HCT116 (cell line): Measurements from ENCODE around the gene LACRT. TPM values are rescaled to one million over a fixed set of nuclear protein-coding genes. Genes with fewer than 3 reads are reported as not detected.

Source experiments
- ATAC-seq: fragments of 200-7000 bp; cut with Tn5 transposase; 2 replicates; pipeline ENCODE4 v1.9.1; 2020; ENCODE audit warnings: mild to moderate bottlenecking, moderate library complexity
- BruUV-seq: library from RNA; stranded (reverse); fragments of 400-500 nt; replicated peaks from 2 replicates; lab custom pipeline; 2021; lab: Mats Ljungman, UMichigan
- CTCF ChIA-PET: fragments of 300-600 bp; sonication (Branson Sonifier 250); formaldehyde crosslinking; loops from one replicate; lab custom pipeline; 2021; ENCODE audit warnings: antibody characterized with exemption; lab: Charles Lee
- POLR2A ChIA-PET: fragments of 300-600, 350-600 bp; sonication (Branson Sonifier 250); formaldehyde crosslinking; loops from one replicate; lab custom pipeline; 2021; ENCODE audit warnings: antibody characterized with exemption; lab: Charles Lee
- RAD21 ChIA-PET, 2 experiments: fragments of 300-600 bp; sonication (Branson Sonifier 250); formaldehyde crosslinking; loops; one replicate each; lab custom pipeline; 2023; ENCODE audit warnings: low total read pairs in 2 of 2; ENCODE audit not compliant: uncharacterized antibody in 2 of 2, unreplicated experiment in 2 of 2, low non-redundant PET in 1 of 2; lab: Charles Lee
- DNase-seq: peaks from one replicate; pipeline ENCODE4 v3.0.0-alpha.2; 2010; ENCODE audit warnings: low read depth, low spot score
- H2AFZ ChIP-seq: fragments of 200-600 bp; shearing (Covaris generic), sonication (generic); 2 replicates; pipeline ENCODE4 v1.6.1; 2017; ENCODE audit warnings: low read depth, mixed run types, mixed read lengths, antibody characterized with exemption, low read length; ENCODE audit not compliant: poor library complexity, severe bottlenecking
- H3K27ac ChIP-seq: 2 replicates; pipeline ENCODE4 v1.5.1; 2012; ENCODE audit warnings: low read depth, low read length
- H3K27me3 ChIP-seq: fragments of 200-600 bp; sonication (generic); 2 replicates; pipeline ENCODE4 v1.6.1; 2016; ENCODE audit warnings: mixed run types, low read length, mixed read lengths; ENCODE audit not compliant: insufficient read depth
- H3K36me3 ChIP-seq, 2 experiments: fragments of 200-500 bp in 1 of 2; fragments of 200-600 bp in 1 of 2; sonication (Bioruptor generic) in 1 of 2; sonication (generic) in 1 of 2; 2 replicates each; pipeline versions ENCODE4 v1.5.1 to v1.6.1; 2014 to 2016; ENCODE audit warnings: low read length in 2 of 2, inconsistent platforms in 1 of 2, mixed read lengths in 1 of 2, mixed run types in 1 of 2; ENCODE audit not compliant: insufficient read depth in 2 of 2, control insufficient read depth in 1 of 2
- H3K4me1 ChIP-seq, 2 experiments: fragments of 200-600 bp in 1 of 2; sonication (generic) in 1 of 2; 2 replicates each; pipeline versions ENCODE4 v1.5.1 to v1.6.1; 2012 to 2017; ENCODE audit warnings: low read length in 2 of 2, inconsistent platforms in 1 of 2, mild to moderate bottlenecking in 1 of 2, mixed read lengths in 1 of 2, mixed run types in 1 of 2, moderate library complexity in 1 of 2; ENCODE audit not compliant: insufficient read depth in 2 of 2, control insufficient read depth in 1 of 2
- H3K4me2 ChIP-seq: fragments of 200-600 bp; sonication (generic); 2 replicates; pipeline ENCODE4 v1.6.1; 2017; ENCODE audit warnings: mixed run types, low read length, mixed read lengths
- H3K4me3 ChIP-seq, 2 experiments: fragments of 200-600 bp in 1 of 2; sonication (generic) in 1 of 2; replicated peaks in 1 of 2; 2 replicates each; pipeline ENCODE4 v1.5.1; 2011 to 2016; ENCODE audit warnings: low read length in 2 of 2, control low read depth in 1 of 2, low read depth in 1 of 2, mild to moderate bottlenecking in 1 of 2, mixed read lengths in 1 of 2, mixed run types in 1 of 2
- H3K79me2 ChIP-seq: fragments of 200-600 bp; sonication (generic); 2 replicates; pipeline ENCODE4 v1.6.1; 2017; ENCODE audit warnings: mild to moderate bottlenecking, mixed run types, low read length, moderate library complexity, mixed read lengths; ENCODE audit not compliant: insufficient read depth
- H3K9ac ChIP-seq: fragments of 200-600 bp; sonication (generic); 2 replicates; pipeline ENCODE4 v1.6.1; 2016; ENCODE audit warnings: low read length, mixed read lengths
- H3K9me2 ChIP-seq: fragments of 200-600 bp; sonication (generic), shearing (Covaris generic); 2 replicates; pipeline ENCODE4 v1.6.1; 2017; ENCODE audit warnings: mixed run types, mild to moderate bottlenecking, moderate library complexity; ENCODE audit not compliant: insufficient read depth
- H3K9me3 ChIP-seq, 2 experiments: fragments of 200-500 bp in 1 of 2; fragments of 200-600 bp in 1 of 2; sonication (Bioruptor generic) in 1 of 2; sonication (generic) in 1 of 2; 2 replicates each; pipeline ENCODE4 v1.6.1; 2014 to 2017; ENCODE audit warnings: low read length in 2 of 2, mixed read lengths in 2 of 2, inconsistent platforms in 1 of 2, low read depth in 1 of 2, mild to moderate bottlenecking in 1 of 2, mixed run types in 1 of 2, moderate library complexity in 1 of 2; ENCODE audit not compliant: control insufficient read depth in 1 of 2, insufficient read depth in 1 of 2
- H4K20me1 ChIP-seq: fragments of 200-600 bp; sonication (generic), shearing (Covaris generic); 2 replicates; pipeline ENCODE4 v1.6.1; 2017; ENCODE audit warnings: mixed run types, mild to moderate bottlenecking, moderate library complexity; ENCODE audit not compliant: insufficient read depth
- ATF3 ChIP-seq: IDR thresholded peaks from 2 replicates; pipeline ENCODE4 v1.6.1; 2012
- EGR1 ChIP-seq: IDR thresholded peaks from 2 replicates; pipeline ENCODE4 v1.6.1; 2012; ENCODE audit warnings: low read depth
- FOSL1 ChIP-seq: IDR thresholded peaks from 2 replicates; pipeline ENCODE4 v1.6.1; 2012; ENCODE audit warnings: low read depth
- POLR2A ChIP-seq: IDR thresholded peaks from 2 replicates; pipeline ENCODE4 v1.7.0; 2011; ENCODE audit warnings: borderline replicate concordance; ENCODE audit not compliant: insufficient read depth, insufficient read length; ENCODE audit errors: extremely low read depth
- POLR2AphosphoS5 ChIP-seq: IDR thresholded peaks from 2 replicates; pipeline ENCODE4 v1.6.1; 2011; ENCODE audit warnings: mild to moderate bottlenecking, low read depth, low read length, moderate library complexity
- RAD21 ChIP-seq: IDR thresholded peaks from 2 replicates; pipeline ENCODE4 v1.6.1; 2012; ENCODE audit warnings: low read depth, mild to moderate bottlenecking
- REST ChIP-seq: IDR thresholded peaks from 2 replicates; pipeline ENCODE4 v1.6.1; 2012; ENCODE audit warnings: low read depth
- SIN3A ChIP-seq: IDR thresholded peaks from 2 replicates; pipeline ENCODE4 v1.6.1; 2012; ENCODE audit warnings: low read depth
- SP1 ChIP-seq: IDR thresholded peaks from 2 replicates; pipeline ENCODE4 v1.6.1; 2012; ENCODE audit warnings: low read depth
- SRF ChIP-seq: IDR thresholded peaks from 2 replicates; pipeline ENCODE4 v1.6.1; 2012; ENCODE audit warnings: low read depth
- YY1 ChIP-seq: IDR thresholded peaks from 2 replicates; pipeline ENCODE4 v1.6.1; 2011; ENCODE audit warnings: low read length, low read depth, moderate library complexity, mild to moderate bottlenecking; ENCODE audit not compliant: insufficient replicate concordance; ENCODE audit errors: extremely low read depth
- ZNF274 ChIP-seq: fragments of 200-500 bp; sonication (Bioruptor generic); IDR thresholded peaks from 2 replicates; pipeline ENCODE4 v1.6.1; 2014; ENCODE audit warnings: mild to moderate bottlenecking, low read depth, low read length, inconsistent platforms
- intact Hi-C: fragments of 100-400 bp; cut with micrococcal nuclease; formaldehyde crosslinking; loops from 2 replicates; pipeline ENCODE4 v1.10.0; 2022
- total RNA-seq: library from RNA; stranded (reverse); gene quantifications from one replicate; pipeline ENCODE4 v1.2.1, GENCODE V29; 2021; ENCODE audit not compliant: unreplicated experiment
- TF ChIP-seq, protein P1 (sequence below): IDR thresholded peaks from 2 replicates; pipeline ENCODE4 v1.6.1; 2011; ENCODE audit warnings: mild to moderate bottlenecking, low read length, moderate library complexity; ENCODE audit not compliant: insufficient replicate concordance; ENCODE audit errors: extremely low read depth

LACRT gene
- total RNA-seq, 1 experiment from 2014 or later, result not detected

- Histone ChIP-seq H4K20me1 (no peaks in the 10 kb centered on the region), H3K27ac (no peak overlapping the region), H3K9me2 (no peaks in the 10 kb centered on the region), H3K4me2 (no peak overlapping the region), H3K4me3 (no peak overlapping the region), H3K79me2 (no peaks in the 10 kb centered on the region), H3K4me1 (peaks cover 0 to under 1% of the 10 kb centered on the region in 2 experiments; a peak in 1 of 4 replicates), H3K9me3 (no peaks in the 10 kb centered on the region), H3K36me3 (no peaks in the 10 kb centered on the region), H3K9ac (no peak overlapping the region), H3K27me3 (peaks cover 5% of the 10 kb centered on the region; the same call in 1 of the 2 replicates), H2AFZ (no peak overlapping the region)
- ChIA-PET CTCF (interaction anchor here (0.8 to 1.1 kb wide), 3 partner anchors 13 to 475 kb away, joined by 3 read pairs; no protein-coding TSS in a partner anchor), RAD21 (no interaction called here), POLR2A (no interaction called here)
- no peak for ATAC-seq
- intact Hi-C loops, result no loop called here
- TF ChIP-seq SRF, result no peak
- no TSS peak for BruUV-seq
- no peak for DNase-seq
Observed at GRCh38 chr12:54593135-54593534, 41.6 kb downstream of the LACRT start.

DNA sequence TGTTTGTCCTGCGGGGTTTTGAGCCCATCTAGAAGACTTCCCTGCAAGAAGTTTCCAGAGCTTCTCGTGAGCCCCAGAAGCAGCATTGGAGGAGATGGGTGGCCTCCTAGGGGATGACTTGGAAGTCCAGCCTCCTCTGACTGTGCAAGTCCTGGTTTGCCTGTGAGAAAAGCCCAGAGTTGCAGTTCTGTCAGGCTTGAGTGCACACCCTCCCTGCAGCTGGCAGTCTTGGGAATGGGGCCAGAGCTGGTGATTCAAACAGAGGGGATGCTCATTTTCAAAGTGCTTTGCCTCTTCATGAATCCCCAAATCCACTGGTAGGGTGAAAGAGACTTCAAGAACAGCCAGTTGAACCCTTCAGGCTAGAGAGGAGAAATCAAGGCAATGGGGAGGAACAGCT lies 42.4 kb downstream of the LACRT start:
- CTCF ChIA-PET, result interaction anchor here (1.1 to 2.7 kb wide), 2 partner anchors 12 to 65 kb away, joined by 3 to 10 read pairs; no protein-coding TSS in a partner anchor
- Histone ChIP-seq H3K9ac (no peak overlapping the region), H3K27ac (no peak overlapping the region), H3K27me3 (peaks cover 5% of the 10 kb centered on the region; the same call in 1 of the 2 replicates), H3K4me1 (peaks cover 0 to 5% of the 10 kb centered on the region in 2 experiments; a peak in 1 of 4 replicates), H3K9me3 (no peaks in the 10 kb centered on the region), H2AFZ (no peak overlapping the region), H3K36me3 (no peaks in the 10 kb centered on the region), H3K79me2 (no peaks in the 10 kb centered on the region), H4K20me1 (no peaks in the 10 kb centered on the region), H3K4me3 (no peak overlapping the region), H3K9me2 (no peaks in the 10 kb centered on the region), H3K4me2 (no peak overlapping the region)
- RAD21 ChIA-PET, result no interaction called here
- no peak for ATAC-seq
- POLR2A ChIA-PET, result no interaction called here
- intact Hi-C loops, result no loop called here
- no TSS peak for BruUV-seq
- DNase-seq, result no peak
- TF ChIP-seq YY1, result no peak
- no peak for TF ChIP-seq SIN3A
- TF ChIP-seq SP1, result no peak
- no peak for TF ChIP-seq ZNF274
- no peak for TF ChIP-seq FOSL1
- no peak for TF ChIP-seq POLR2AphosphoS5
- no peak for TF ChIP-seq REST
- no peak for TF ChIP-seq POLR2A
- no peak for TF ChIP-seq ATF3
- TF ChIP-seq EGR1, result no peak
- no peak for TF ChIP-seq RAD21
- TF ChIP-seq, protein P1, sequence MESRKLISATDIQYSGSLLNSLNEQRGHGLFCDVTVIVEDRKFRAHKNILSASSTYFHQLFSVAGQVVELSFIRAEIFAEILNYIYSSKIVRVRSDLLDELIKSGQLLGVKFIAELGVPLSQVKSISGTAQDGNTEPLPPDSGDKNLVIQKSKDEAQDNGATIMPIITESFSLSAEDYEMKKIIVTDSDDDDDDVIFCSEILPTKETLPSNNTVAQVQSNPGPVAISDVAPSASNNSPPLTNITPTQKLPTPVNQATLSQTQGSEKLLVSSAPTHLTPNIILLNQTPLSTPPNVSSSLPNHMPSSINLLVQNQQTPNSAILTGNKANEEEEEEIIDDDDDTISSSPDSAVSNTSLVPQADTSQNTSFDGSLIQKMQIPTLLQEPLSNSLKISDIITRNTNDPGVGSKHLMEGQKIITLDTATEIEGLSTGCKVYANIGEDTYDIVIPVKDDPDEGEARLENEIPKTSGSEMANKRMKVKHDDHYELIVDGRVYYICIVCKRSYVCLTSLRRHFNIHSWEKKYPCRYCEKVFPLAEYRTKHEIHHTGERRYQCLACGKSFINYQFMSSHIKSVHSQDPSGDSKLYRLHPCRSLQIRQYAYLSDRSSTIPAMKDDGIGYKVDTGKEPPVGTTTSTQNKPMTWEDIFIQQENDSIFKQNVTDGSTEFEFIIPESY, result no peak
